HG02943 (cell line): ENCODE results near the gene DNAJC16.
"Not testable (repeated sequence)": the region's sequence is repeated elsewhere in the genome, so short reads cannot be mapped to it uniquely, and the experiment has no call there.

Experiments
- ATAC-seq: cut with Tn5 transposase; IDR thresholded peaks from one replicate; pipeline ENCODE4 v1.9.1; 2021; ENCODE audit warnings: mild to moderate bottlenecking, low read depth, moderate library complexity; ENCODE audit not compliant: unreplicated experiment

The DNAJC16 gene

DNA sequence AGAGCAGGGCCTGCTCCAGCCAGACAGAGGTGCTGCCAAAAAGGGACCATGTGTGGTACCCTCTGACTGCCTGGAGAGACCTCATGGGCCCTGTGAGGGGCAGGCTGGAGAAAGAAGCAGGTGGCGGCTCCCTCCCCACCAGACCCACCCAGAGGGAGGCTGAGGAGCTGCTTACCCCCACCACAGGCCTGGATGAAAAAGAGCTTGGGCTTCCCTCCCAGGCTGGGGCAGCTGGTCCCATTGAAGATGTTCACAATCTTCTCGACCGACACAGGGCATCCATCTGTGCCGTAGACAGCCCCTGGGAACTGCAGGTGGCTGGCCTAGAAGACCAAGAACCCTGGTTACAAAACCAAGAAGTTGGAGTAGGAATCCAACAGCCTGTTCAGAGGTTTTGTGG, 22.2 kb upstream of the DNAJC16 start:
- no peak for ATAC-seq

DNA sequence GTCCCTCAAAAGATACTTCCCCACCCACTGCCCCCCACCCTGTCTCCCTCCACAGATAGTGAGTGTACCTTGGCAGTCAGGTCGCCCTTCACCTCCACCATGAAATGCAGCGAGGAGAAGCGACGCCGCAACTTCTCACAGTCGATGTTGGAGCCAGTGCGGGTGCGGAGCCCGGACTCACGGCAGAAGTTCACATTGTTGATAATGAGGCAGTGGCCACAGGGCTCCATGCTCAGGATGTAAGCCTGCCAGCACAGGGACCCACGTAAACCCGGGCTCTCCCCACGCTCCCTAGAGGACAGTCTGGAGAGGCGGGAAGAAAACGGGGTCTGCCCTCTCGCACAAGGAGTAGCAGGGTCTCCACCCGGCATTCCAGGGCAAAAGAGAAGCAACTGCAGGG, 19.8 kb upstream of the DNAJC16 start:
- ATAC-seq = no peak

DNA sequence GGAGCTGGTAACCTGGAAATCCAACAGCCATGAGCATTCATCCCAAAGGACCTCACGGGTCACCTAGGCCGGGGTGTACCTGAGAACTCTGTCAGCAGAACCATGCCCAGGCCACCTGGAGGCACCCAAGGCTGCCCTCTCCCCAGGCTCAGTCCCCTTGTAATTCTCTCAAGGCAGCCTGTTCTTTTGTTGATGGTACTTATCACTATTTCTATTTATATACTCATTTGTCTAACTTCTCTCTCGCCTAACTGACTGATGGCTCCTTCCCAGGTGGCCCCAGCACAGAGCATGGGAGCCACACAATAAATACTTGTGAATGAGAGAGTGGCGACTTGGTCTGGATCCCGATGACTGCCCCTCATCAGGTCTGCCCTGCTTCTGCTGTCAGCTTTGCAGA, 19.4 kb upstream of the DNAJC16 start:
- ATAC-seq = no peak

DNA sequence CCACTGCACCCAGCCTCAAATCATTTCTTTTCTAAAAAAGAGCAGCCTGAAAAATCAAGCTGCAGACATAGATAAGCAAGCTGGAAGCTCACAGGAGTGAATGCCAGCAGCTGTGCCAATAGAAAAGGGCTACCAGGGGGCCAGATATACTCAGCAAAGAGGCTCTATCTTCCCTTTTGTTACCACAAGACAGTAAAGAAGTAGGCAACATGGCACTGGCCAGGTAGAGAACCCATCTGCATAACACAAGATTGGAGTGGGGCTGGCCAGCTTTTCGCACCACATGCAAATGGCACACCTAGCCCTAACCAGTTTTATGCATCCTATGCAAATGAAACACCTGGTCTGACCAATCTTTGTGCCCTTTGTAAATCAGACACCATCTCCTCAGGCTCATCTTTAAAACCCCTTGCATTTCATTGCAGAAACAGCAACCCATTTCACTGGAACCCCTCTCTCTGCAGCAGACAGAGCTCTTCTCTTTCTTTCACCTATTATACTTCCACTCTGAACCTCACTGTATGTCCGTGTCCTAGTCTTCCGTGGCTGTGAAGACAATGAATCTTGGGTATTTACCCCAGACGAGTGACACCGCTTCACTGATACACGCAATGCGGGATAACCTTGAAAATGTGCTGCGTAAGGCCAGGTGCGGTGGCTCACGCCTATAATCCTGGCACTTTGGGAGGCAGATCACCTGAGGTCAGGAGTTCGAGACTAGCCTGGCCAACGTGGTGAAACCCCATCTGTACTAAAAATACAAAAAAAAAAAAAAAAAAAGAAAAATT, 17.8 kb upstream of the DNAJC16 start:
- no peak for ATAC-seq

DNA sequence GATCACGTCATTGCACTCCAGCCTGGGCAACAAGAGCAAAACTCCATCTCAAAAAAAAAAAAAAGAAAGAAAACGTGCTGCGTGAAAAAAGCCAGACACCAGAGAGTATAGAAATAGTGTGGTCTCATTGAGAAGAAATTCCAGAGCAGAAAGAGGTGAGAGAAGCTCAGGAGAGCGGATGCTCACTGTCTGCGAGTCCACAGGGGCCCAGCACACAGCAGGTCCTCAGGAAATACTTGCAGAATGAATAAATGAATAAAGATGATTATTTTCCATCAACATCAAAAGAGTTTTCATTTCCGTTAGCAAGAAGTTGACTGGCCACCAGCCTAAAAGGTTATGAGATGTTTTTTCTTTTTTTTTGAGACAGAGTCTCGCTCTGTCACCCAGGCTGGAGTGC, 17.1 kb upstream of the DNAJC16 start:
- no peak for ATAC-seq

DNA sequence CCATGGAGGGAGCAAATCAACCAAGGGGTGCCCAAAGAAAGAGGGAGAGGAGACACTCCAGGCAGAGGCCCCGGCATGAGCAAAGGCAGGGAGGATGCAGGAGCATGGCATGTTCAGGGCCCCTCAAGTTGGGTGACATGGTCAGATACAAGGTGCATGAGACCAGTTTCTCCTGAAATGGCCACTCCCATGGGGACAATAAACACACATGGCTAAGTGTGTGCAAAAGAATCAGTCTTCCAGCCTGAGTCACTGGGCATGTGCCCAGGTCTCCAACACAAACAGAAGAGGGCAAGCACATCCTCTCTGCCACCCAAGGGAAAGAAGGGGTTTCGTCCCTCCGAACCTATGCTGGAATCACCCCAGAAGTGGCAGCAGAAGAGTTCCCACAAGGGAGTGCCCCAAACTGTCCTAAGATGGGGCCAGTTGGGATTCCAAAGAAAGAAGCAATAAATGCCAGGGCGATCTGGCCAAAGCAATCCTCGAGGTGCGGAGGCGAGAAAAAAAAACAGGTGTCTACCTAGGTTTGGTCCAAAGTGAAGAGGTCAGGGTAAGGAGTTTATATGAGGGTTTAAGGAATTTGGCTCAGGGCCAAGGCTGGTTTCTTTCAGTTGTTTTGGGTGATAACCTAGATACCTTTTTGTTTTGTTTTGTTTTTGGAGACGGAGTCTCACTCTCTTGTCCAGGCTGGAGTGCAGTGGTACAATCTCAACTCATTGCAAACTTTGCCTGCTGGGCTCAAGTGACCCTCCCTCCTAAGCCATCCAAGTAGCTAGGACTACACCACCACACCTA, 15.8 kb upstream of the DNAJC16 start:
- no peak for ATAC-seq

DNA sequence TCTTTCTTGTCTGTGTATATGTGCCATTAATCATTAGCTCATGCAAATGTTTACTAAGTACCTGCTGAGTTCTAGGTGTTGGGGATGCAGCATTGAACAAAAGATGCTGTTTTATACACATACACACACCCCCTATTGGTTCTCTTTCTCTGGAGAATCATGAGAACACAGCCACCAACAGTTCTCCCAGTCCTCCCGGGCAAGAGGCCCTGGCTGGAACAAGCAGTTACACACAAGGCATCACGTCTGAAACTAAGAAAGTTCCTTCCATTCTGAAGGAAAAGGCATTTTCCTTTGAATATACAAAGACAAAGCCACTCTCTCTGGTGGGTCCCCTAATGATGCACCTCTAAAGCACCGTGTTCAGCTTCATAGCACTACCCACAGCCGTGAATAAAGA, 13.5 kb upstream of the DNAJC16 start:
- ATAC-seq = no peak

DNA sequence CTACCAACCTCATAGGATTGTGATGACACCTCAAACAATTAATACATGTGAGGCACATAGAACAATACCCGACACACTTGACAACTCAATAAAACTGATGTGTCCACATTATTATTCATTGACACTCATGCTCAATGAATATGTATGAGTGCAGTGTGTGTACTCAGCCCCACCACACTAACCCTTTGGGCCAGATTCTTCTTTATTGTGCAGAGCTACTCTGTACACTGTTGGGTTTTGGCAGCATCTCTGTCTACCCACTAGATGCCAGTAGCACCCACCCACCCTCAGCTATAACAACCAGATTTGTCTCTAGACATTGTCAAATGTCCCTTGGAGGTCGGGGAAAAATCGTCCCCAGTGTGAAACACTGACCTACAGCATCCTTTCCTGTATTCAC, 12.7 kb upstream of the DNAJC16 start:
- no peak for ATAC-seq

DNA sequence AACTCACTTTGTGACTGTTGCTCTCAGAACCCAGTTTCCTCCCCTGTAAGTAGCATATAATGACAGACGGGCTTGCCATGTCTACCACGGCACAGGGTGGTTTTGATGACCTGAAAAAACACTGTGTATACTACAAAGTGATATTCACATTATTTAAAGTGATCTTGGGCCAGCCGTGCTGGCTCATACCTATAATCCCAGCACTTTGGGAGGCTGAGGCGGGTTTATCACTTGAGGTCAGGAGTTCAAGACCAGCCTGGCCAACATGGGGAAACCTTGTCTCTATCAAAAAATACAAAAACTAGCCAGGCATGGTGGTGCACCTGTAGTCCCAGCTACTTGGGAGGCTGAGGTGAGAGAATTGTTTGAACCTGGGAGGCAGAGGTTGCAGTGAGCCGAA, 12.1 kb upstream of the DNAJC16 start:
- ATAC-seq = not testable (repeated sequence)

DNA sequence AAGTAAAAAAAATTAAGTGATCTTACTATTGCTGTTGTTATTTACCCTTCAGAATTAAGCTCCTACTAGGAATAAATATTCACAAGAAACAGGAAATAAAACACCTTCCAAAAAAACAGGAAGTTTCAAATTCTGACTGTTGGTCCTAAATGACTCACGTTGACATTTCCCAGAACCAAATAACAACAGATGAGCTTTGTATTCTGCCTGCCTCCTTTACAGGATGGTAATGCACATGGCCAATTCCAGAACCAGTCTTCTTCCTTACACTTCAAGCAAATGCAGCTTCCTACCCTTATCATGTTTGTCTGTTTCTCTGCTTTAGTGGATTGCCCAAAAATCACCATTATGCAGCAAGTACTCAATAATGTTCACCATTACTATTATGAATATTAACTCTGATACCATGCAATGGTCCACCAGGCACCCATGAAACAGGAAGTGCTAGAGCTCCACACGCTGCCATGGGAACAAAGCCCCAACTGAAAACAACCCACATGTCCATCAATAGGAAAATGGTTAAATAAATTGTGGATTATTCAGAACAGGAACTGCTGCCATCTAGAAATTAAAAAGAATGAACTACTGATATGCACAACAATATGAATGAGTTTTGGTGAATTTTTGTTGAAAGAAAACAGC, 11.5 kb upstream of the DNAJC16 start:
- no peak for ATAC-seq

DNA sequence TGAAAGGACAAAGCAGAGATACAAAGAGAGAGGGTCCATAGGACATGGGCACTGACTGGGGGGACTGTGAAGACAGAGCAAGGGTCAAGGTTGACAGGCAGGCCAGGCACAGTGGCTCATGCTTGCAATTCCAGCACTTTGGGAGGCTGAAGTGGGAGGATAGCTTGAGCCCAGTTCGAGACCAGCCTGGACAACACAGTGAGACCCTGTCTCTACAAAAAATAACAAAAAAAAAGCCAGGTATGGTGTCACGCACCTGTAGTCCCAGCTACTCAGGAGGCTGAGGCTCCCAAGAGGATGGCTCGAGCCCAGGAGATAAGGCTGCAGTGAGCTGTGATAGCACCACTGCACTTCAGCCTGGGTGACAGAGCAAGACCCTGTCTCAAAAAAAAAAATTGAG, 7.0 kb upstream of the DNAJC16 start:
- no peak for ATAC-seq

DNA sequence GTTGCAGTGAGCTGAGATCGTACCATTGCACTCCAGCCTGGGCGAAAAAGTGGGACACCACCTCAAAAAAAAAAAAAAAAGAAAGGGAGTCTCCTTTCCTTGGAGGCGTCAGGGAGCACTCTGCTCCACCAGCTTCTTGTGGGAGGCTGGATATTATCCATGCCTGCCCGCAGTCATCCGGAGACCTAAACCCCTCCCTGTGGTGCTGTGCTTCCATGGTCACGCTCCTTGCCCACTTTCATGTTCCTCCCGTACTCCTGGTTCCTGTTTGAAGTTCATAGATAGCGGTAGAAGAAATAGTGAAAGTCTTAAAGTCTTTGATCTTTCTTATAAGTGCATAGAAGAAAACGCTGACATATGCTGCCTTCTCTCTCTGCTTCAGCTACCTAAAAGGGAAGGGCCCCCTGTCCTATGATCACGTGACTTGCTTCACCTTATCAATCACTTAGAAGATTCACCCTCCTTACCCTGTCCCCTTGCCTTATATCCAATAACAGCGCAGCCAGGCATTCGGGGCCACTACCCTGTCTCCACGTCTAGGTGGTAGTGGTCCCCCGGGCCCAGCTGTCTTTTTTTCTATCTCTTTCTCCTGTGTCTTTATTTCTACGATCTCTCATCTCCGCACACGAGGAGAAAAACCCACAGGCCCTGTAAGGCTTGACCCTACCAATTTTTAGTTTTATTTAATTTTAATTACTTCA, 5.3 kb upstream of the DNAJC16 start:
- not testable (repeated sequence) for ATAC-seq

DNA sequence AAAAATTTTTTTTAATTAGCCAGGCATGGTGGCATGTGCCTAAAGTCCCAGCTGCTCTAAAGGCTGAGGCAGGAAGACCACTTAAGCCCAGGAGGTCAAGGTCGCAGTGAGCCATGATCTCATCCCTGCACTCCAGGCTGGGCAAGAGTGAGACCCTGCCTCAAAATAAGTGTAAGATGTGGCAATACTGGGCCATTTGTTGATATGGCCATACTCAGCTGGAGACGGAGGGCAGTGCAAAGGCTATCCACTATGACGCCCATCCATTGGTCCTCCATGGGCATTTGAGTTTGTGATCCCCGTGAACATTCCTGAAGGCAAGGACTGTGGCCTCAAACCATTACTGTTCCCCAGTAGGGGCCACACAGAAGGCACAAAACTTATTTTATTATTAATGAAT, 4.1 kb upstream of the DNAJC16 start:
- ATAC-seq = no peak

DNA sequence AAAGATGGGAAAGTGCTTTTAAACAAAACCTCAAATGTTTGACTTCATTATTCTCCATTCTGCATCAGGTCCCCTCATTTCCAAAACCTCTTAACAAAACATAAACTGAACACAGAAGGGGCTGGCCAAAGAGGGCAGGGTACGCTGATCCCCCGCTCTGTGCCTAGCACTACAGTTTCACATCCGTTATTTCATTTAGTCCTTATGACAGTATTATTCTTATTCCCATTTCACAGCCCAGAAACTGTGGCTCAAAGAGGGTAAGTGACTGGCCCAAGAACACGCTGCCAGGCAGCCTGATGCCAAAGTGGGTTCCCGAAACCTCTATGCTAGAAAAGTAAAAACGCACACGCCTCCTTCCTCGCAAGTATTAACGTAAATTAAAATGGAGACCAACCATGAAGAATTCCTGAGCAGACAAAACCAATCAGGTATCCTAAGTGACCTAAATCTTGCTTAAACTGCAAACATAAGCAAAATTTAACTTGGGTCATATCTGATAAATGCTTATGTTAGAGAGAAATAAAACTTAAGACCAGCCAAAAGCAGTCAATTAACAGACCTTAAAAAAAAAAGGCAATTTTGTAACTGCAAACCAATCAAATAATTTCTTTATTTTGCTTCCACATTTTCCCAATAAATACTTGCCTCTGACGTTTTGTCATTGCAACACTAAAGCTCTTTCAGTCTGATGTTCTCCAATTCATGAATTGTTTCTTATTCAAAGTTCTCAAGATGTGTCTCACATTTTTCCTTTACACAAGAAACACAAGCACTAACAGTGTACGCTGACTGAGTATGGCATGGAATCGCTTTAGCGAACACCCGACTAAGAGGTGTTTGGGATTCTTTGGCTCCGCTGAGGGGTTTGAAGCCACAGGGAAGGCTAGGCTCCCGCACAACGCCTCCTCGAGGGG, 3.3 kb upstream of the DNAJC16 start:
- ATAC-seq = no peak

DNA sequence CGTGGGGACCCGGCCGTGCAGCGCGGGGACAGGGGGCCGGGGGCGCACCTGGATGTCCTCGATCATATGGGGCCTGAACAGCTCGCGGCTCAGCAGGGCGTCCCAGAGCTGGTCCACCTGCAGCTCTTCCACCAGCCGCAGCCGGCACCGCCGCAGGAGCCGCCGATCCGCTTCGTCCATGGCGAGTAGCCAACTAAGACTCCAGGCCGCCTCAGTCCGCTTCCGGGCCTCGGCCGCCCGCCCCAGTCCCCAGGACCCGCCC, 2.7 kb upstream of the DNAJC16 start, which contains the start of gene CASP9:
TSS of gene CASP9 (minus strand) at position 195 of the 262 bp plus-strand sequence. CDS start at position 180, 15 bp downstream.
- no peak for ATAC-seq

DNA sequence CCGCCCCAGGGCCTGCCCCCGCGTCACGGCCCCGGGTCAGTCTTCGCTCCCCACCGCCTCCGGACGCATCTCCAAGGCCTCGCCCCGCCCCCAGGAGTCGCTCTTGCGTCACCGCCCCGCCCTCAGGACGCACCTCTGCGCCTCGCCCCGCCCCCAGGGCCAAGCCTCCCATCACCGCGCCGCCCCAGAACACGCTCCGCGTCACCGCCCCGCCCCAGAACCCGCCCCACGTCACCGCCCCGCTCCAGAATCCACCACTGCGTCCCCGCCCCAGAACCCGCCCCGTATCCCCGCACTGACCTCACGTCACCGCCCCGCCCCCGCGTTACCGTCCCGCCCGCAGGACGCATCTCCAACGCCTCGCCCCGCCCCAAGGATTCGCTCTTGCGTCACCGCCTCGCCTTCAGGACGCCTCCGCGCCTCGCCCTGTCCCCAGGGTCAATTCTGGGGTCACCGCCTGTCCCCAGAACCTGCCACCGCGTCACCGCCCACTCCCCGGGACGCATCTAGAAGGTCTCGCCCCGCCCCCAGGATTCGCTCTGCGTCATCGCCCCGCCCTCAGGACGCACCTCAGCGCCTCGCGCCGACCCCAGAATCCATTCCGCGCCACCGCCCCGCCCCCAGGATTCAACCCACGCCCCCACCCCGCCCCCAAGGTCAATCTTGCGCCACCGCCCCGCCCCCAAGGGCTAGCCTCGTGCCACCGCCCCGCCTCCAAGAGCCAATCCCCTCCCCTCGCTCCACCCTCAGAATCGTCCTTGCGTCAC, 2.2 kb upstream of the DNAJC16 start:
- peak; percentile 41 for ATAC-seq

DNA sequence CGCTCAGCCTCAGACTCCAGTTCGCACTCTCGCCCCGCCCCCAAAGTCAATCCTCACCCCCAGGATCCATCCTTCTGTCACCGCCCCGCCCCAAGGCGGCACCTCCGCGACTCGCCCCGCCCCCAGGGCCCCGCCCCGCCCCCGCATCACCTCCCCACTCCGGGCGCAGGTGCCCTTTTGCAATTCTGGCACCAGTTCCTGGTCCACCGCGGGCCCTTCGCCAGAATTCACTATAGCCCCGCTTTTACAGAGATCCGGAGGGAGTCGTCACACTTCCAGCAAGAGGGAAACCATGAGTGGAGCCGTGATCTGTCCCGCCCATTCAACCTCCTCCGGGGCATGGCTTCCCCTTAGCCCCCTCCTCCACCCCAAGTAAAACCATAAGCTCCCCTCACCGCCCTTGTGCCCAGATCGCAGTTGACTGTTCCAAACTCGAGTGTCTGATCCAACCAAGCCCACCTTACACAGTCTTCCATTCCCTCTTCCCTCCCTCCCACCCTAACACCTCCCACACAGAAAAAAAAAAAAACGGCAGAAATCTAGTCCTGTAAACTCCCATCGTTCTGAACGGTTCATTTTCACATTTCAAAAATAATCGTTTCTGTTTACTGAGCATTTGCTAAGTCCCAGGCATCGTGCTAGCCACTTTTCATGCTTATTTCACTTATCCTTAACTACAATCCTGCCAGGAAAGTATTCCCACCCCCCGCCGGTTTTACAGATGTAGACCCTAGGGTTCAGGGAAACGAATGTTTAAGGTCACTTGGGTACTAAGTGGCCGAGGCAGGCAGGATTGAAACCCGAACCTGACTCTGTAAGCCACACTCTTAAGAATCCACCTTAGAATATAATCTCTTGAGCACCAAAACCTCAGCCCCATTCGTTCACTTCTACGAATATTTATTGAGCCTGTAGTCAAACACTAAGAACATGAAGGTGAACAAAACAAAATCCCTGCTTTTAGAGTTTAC, 1.3 kb upstream of the DNAJC16 start:
- ATAC-seq = no peak

DNA sequence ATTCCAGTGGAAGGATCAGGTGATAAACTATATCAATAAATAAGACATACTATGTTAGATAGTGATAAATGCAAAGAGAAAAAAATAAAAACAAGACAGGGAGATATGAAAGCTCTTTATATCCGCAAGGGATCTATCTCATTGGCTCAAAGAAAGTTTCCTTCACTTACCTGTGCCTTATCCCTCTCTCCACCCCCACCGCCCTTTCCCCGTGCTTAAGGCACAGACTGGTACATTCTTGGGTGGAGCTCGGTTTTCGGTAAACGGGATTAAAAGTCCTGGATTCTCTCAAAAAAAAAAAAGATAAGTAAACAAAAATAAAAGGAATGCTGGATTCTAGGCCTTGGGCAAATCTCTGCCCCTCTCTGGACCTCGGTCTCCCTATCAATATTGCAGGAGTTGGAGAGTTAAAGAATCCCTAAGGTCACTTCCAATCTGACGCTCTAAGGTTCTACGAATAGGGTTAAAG, 593 bp upstream of the DNAJC16 start:
- no peak for ATAC-seq
